ENCODE measurements around the gene SMIM29.
A peak's percentile ranks its signal among the peaks of the same experiment; 100 is the strongest.
"Not testable (repeated sequence)": the region's sequence is repeated elsewhere in the genome, so short reads cannot be mapped to it uniquely, and the experiment has no call there.

Gene SMIM29

GRCh38 chr6:34267746-34268145 is 18.9 kb upstream of the SMIM29 start:
- no peak for TF ChIP-seq CTCF (IDR thresholded peaks at IDR 0.05; ENCODE audit: insufficient read depth, low read depth, low read length, missing control alignments)
- H3K4me3 ChIP-seq (ENCODE audit: low read length): no peak overlapping the region
- DNase-seq (ENCODE audit: low read depth): no peak

GRCh38 chr6:34263484-34263883 is 14.7 kb upstream of the SMIM29 start:
- H3K4me3 ChIP-seq (ENCODE audit: low read length); DNase-seq (ENCODE audit: low read depth): not testable (repeated sequence)

GRCh38 chr6:34260576-34261267 is 11.9 kb upstream of the SMIM29 start:
- TF ChIP-seq CTCF (IDR thresholded peaks at IDR 0.05; ENCODE audit: insufficient read depth, low read depth, low read length, missing control alignments): no peak
- DNase-seq (ENCODE audit: low read depth): no peak
- H3K4me3 ChIP-seq (ENCODE audit: low read length): no peak overlapping the region

GRCh38 chr6:34259529-34260069 is 10.8 kb upstream of the SMIM29 start:
- DNase-seq (ENCODE audit: low read depth): no peak
- TF ChIP-seq CTCF (IDR thresholded peaks at IDR 0.05; ENCODE audit: insufficient read depth, low read depth, low read length, missing control alignments): no peak
- no peak overlapping the region for H3K4me3 ChIP-seq (ENCODE audit: low read length)

- not testable (repeated sequence) for H3K4me3 ChIP-seq (ENCODE audit: low read length); DNase-seq (ENCODE audit: low read depth)
Measured at GRCh38 chr6:34252395-34252794, 3.6 kb upstream of the SMIM29 start.

- no peak for TF ChIP-seq CTCF (IDR thresholded peaks at IDR 0.05; ENCODE audit: insufficient read depth, low read depth, low read length, missing control alignments)
- H3K4me3 ChIP-seq (ENCODE audit: low read length): peak overlapping the region; percentile 58
- DNase-seq (ENCODE audit: low read depth): no peak
Measured at GRCh38 chr6:34249469-34250261, 859 bp upstream of the SMIM29 start.

- no peak for TF ChIP-seq CTCF (IDR thresholded peaks at IDR 0.05; ENCODE audit: insufficient read depth, low read depth, low read length, missing control alignments)
- DNase-seq (ENCODE audit: low read depth): no peak
- H3K4me3 ChIP-seq (ENCODE audit: low read length): peak overlapping the region; percentile 62
Measured at GRCh38 chr6:34248198-34248726, 544 bp downstream of the SMIM29 start.

All from epithelial cell of esophagus (primary cell).